Caco-2 (cell line): Measurements from ENCODE around the gene PPP1R7. TPM values are rescaled to one million over a fixed set of nuclear protein-coding genes. Genes with fewer than 3 reads are reported as not detected.

ENCODE experiments used
- BruUV-seq: library from RNA; stranded (reverse); fragments of 400-500 nt; replicated peaks from 2 replicates; lab custom pipeline; 2021; lab: Mats Ljungman, UMichigan
- CTCF ChIA-PET: fragments of 300-600 bp; sonication (Branson Sonifier 250); formaldehyde crosslinking; loops from one replicate; lab custom pipeline; 2022; ENCODE audit warnings: antibody characterized with exemption; lab: Charles Lee
- POLR2A ChIA-PET: fragments of 300-600 bp; sonication (Branson Sonifier 250); formaldehyde crosslinking; loops from one replicate; lab custom pipeline; 2022; ENCODE audit warnings: antibody characterized with exemption; lab: Charles Lee
- DNase-seq, 2 experiments: peaks; one replicate each; pipeline versions ENCODE4 v3.0.0 to v3.0.0-alpha.2; 2020 to 2022
- H3K27me3 ChIP-seq: replicated peaks from 2 replicates; pipeline ENCODE4 v1.6.0; 2011; ENCODE audit warnings: low read length; ENCODE audit not compliant: control insufficient read depth, insufficient read depth
- H3K36me3 ChIP-seq: 2 replicates; pipeline ENCODE4 v1.5.1; 2011; ENCODE audit warnings: low read length; ENCODE audit not compliant: control insufficient read depth, insufficient read depth
- H3K4me1 ChIP-seq: fragments of 250-450 bp; sonication (Bioruptor Pico); 2 replicates; pipeline ENCODE4 v1.5.1; 2020; ENCODE audit warnings: mild to moderate bottlenecking
- H3K4me3 ChIP-seq: 2 replicates; pipeline ENCODE4 v1.5.1; 2011; ENCODE audit warnings: low read depth, mild to moderate bottlenecking, control low read depth, low read length
- H3K9me3 ChIP-seq: fragments of 250-450 bp; sonication (Bioruptor Pico); 2 replicates; pipeline ENCODE4 v1.5.1; 2020; ENCODE audit warnings: mild to moderate bottlenecking, moderate library complexity
- H3K27ac Mint-ChIP-seq: one replicate; pipeline ENCODE4 v1.8.0; 2022; ENCODE audit warnings: mixed read lengths; ENCODE audit not compliant: unreplicated experiment
- H3K27me3 Mint-ChIP-seq: one replicate; pipeline ENCODE4 v1.8.0; 2022; ENCODE audit warnings: mixed read lengths; ENCODE audit not compliant: insufficient read depth, unreplicated experiment
- H3K36me3 Mint-ChIP-seq: one replicate; pipeline ENCODE4 v1.8.0; 2022; ENCODE audit warnings: mild to moderate bottlenecking, mixed read lengths; ENCODE audit not compliant: insufficient read depth, unreplicated experiment
- H3K4me1 Mint-ChIP-seq: one replicate; pipeline ENCODE4 v1.8.0; 2022; ENCODE audit warnings: low read depth, mixed read lengths; ENCODE audit not compliant: unreplicated experiment
- H3K4me3 Mint-ChIP-seq: one replicate; pipeline ENCODE4 v1.8.0; 2022; ENCODE audit warnings: mild to moderate bottlenecking, moderate library complexity, mixed read lengths; ENCODE audit not compliant: unreplicated experiment
- H3K9me3 Mint-ChIP-seq: one replicate; pipeline ENCODE4 v1.8.0; 2022; ENCODE audit warnings: mixed read lengths; ENCODE audit not compliant: unreplicated experiment
- CTCF ChIP-seq, 2 experiments: fragments of 200-600 bp in 1 of 2; IDR thresholded peaks; 1 replicate in 1 of 2; 2 replicates in 1 of 2; pipeline versions ENCODE4 v1.5.1 to v1.8.0; 2011 to 2022; ENCODE audit warnings: antibody characterized with exemption in 1 of 2, control low read depth in 1 of 2, inconsistent platforms in 1 of 2, low read depth in 1 of 2, low read length in 1 of 2, mild to moderate bottlenecking in 1 of 2, moderate library complexity in 1 of 2; ENCODE audit not compliant: insufficient read depth in 1 of 2, severe bottlenecking in 1 of 2, unreplicated experiment in 1 of 2
- intact Hi-C: fragments of 100-400 bp; cut with micrococcal nuclease; formaldehyde crosslinking; loops from one replicate; pipeline ENCODE4 v1.10.0; 2022; ENCODE audit not compliant: unreplicated experiment
- total RNA-seq: library from RNA; stranded (reverse); gene quantifications from 2 replicates; pipeline ENCODE4 v1.2.3, GENCODE V29; 2022

Gene PPP1R7
- total RNA-seq, 1 experiment from 2014 or later, result 32.5 TPM

DNA sequence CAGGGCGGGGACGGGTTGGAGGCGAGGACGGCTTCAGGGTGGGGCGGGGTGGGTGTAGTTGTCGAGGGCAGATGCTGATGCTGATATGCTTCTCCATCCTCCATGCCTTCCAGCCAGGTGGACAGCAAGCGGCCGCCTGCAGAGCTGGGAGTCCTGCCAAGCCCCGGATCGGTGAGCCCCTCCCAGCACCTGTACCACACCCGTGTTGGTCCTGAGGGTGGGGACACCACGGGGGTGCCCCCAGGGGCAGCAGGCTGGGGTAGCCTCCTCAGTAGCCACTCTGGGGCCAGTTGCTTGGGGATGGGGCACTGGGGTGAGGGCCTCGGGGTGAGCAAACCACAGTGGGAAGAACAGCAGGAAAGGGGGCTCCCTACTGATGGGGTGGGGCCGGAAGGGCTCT is 40.8 kb downstream of the PPP1R7 start:
- TF ChIP-seq CTCF (IDR thresholded peaks at IDR 0.05; ENCODE audit: insufficient read depth in 1 of 2, low read depth in 1 of 2, low read length in 1 of 2, severe bottlenecking in 1 of 2, unreplicated experiment in 1 of 2), result no peak
- Histone ChIP-seq H3K4me1 (no peaks in the 10 kb centered on the region), H3K9me3 (no peaks in the 10 kb centered on the region), H3K4me3 (no peak overlapping the region), H3K27me3 (no peaks in the 10 kb centered on the region), H3K36me3 (no peaks in the 10 kb centered on the region)
- no peak overlapping the region for H3K4me3 Mint-ChIP-seq
- intact Hi-C loops, result no loop called here
- no peak for DNase-seq
- ChIA-PET CTCF (no interaction called here), POLR2A (no interaction called here)
- no peak overlapping the region for H3K27ac Mint-ChIP-seq
- H3K27me3 Mint-ChIP-seq, result no peaks in the 10 kb centered on the region
- H3K36me3 Mint-ChIP-seq, result no peaks in the 10 kb centered on the region
- BruUV-seq, result no TSS peak
- H3K4me1 Mint-ChIP-seq, result no peaks in the 10 kb centered on the region
- H3K9me3 Mint-ChIP-seq, result no peaks in the 10 kb centered on the region

- intact Hi-C loops, result no loop called here
- Histone ChIP-seq H3K36me3 (no peaks in the 10 kb centered on the region), H3K4me3 (no peak overlapping the region), H3K27me3 (no peaks in the 10 kb centered on the region), H3K9me3 (no peaks in the 10 kb centered on the region), H3K4me1 (no peaks in the 10 kb centered on the region)
- no peak for DNase-seq
- Mint-ChIP-seq H3K27ac (no peak overlapping the region), H3K4me1 (no peaks in the 10 kb centered on the region), H3K36me3 (no peaks in the 10 kb centered on the region), H3K9me3 (no peaks in the 10 kb centered on the region), H3K4me3 (no peak overlapping the region), H3K27me3 (no peaks in the 10 kb centered on the region)
- POLR2A ChIA-PET, result no interaction called here
- no peak for TF ChIP-seq CTCF (IDR thresholded peaks at IDR 0.05; ENCODE audit: insufficient read depth in 1 of 2, low read depth in 1 of 2, low read length in 1 of 2, severe bottlenecking in 1 of 2, unreplicated experiment in 1 of 2)
- no TSS peak for BruUV-seq
- CTCF ChIA-PET, result no interaction called here
Observed at GRCh38 chr2:241193271-241193670, 43.0 kb downstream of the PPP1R7 start.

GRCh38 chr2:241194811-241195210 is 44.5 kb downstream of the PPP1R7 start:
- H3K4me3 Mint-ChIP-seq, result no peak overlapping the region
- H3K36me3 Mint-ChIP-seq, result no peaks in the 10 kb centered on the region
- H3K27me3 Mint-ChIP-seq, result no peaks in the 10 kb centered on the region
- POLR2A ChIA-PET, result no interaction called here
- intact Hi-C loops, result no loop called here
- CTCF ChIA-PET, result no interaction called here
- Histone ChIP-seq H3K9me3 (no peaks in the 10 kb centered on the region), H3K4me1 (no peaks in the 10 kb centered on the region), H3K4me3 (no peak overlapping the region), H3K36me3 (no peaks in the 10 kb centered on the region), H3K27me3 (no peaks in the 10 kb centered on the region)
- no peak overlapping the region for H3K27ac Mint-ChIP-seq
- no peaks in the 10 kb centered on the region for H3K9me3 Mint-ChIP-seq
- DNase-seq, result no peak
- no peak for TF ChIP-seq CTCF (IDR thresholded peaks at IDR 0.05; ENCODE audit: insufficient read depth in 1 of 2, low read depth in 1 of 2, low read length in 1 of 2, severe bottlenecking in 1 of 2, unreplicated experiment in 1 of 2)
- H3K4me1 Mint-ChIP-seq, result no peaks in the 10 kb centered on the region
- BruUV-seq, result no TSS peak
